ENCODE data around the gene APBA2. TPM values are rescaled to one million over a fixed set of nuclear protein-coding genes. Genes with fewer than 3 reads are reported as not detected.

The APBA2 gene
- total RNA-seq, 1 experiment from 2014 or later = 53.3 TPM

DNA sequence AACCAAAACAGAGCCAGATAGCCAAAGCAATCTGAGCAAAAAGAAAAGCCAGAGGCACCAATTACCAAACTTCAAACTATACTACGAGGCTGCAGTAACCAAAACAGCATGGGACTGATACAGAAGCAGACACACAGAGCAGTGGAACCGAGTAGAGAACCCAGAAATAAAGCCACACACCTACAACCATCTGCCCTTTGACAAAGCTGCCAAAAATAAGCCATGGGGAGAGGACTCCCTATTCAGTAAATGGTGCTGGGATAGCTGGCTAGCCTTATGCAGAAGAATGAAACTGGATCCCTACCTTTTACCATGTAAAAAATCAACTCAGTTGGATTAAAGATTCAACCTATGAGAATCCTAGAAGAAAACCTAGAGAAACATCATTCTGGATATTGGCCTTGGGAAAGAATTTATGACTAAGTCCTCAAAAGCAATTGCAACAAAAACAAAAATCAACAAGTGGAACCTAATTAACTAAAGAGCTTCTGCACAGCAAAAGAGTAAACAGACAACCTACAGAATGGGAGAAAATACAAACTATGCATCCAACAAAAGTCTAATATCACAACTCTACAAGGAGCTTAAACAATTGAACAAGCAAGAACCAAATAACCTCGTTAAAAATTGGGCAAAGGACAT lies 95.1 kb downstream of the APBA2 start:
- DNase-seq (ENCODE audit: low read depth in 1 of 2, low spot score in 2 of 2) = peak in 1 of 2 experiments; percentile 20
- Histone ChIP-seq H3K27me3 (replicated peaks) (no peaks in the 10 kb centered on the region), H3K4me3 (no peak overlapping the region), H3K27ac (peak overlapping the region; percentile 75), H3K36me3 (no peaks in the 10 kb centered on the region), H3K9me3 (replicated peaks) (no peaks in the 10 kb centered on the region), H3K4me1 (replicated peaks) (peaks cover 70% of the 10 kb centered on the region)

DNA sequence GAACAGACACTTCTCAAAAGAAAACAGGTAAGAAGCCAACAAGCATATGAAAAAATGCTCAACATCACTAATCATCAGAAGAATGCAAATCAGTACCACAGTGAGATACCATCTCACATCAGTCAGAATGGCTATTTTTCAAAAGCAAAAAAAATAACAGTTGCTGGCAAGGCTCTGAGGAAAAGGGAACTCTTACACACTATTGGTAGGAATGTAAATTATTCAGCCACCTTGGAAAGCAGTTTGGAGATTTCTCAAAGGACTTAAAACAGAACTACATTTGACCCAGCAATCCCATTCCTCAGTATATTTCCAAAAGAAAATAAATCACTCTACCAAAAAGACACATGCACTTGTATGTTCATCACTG lies 95.6 kb downstream of the APBA2 start:
- no peak overlapping the region for H3K4me3 ChIP-seq
- H3K27ac ChIP-seq = peak overlapping the region; percentile 75
- H3K27me3 ChIP-seq (replicated peaks) = no peaks in the 10 kb centered on the region
- no peaks in the 10 kb centered on the region for H3K36me3 ChIP-seq
- peaks cover 72% of the 10 kb centered on the region for H3K4me1 ChIP-seq (replicated peaks)
- H3K9me3 ChIP-seq (replicated peaks) = no peaks in the 10 kb centered on the region
- DNase-seq (ENCODE audit: low read depth in 1 of 2, low spot score in 2 of 2) = peak in 1 of 2 experiments; percentile 60

DNA sequence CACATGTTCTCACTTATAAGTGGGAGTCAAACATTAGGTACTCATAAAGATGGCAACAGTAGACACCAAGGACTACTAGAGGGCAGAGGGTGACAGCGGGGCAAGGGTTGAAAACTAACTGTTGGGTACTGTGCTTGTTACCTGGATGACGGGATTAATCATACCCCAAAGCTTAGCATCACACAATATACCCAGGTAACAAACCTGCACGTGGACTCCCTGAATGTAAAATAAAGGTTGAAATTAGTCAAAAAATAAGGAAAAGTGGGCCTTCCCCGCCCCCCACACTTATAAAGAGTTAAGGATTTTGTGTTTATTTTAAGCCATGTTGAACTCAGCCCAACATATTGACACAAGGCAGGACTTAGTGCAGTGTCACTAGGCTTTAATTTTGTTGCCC lies 96.1 kb downstream of the APBA2 start:
- Histone ChIP-seq H3K9me3 (replicated peaks) (no peaks in the 10 kb centered on the region), H3K36me3 (no peaks in the 10 kb centered on the region), H3K4me1 (replicated peaks) (peaks cover 67% of the 10 kb centered on the region), H3K4me3 (no peak overlapping the region), H3K27ac (peak overlapping the region; percentile 8; the same call in 1 of the 2 replicates), H3K27me3 (replicated peaks) (no peaks in the 10 kb centered on the region)
- DNase-seq (ENCODE audit: low read depth in 1 of 2, low spot score in 2 of 2) = no peak

DNA sequence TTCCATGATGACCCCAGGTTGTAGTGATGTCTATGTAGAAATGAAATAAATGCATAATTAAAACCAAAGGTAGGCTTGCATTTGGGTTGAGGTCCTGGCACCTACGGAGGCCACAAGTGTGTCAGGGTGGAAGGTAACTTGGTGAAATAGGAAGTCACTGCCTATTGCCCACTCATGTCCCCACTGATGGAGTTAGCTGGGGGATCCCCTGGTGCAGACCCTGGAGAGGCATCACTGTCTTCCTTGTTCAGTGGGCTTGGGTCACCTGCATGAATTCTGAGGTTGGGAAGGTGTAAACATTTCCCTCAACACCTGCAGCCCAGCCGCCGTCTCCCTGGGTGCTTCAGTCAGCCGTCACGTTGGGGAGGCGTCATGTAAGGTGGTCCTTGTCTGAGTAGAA lies 97.1 kb downstream of the APBA2 start:
- no peaks in the 10 kb centered on the region for H3K27me3 ChIP-seq (replicated peaks)

DNA sequence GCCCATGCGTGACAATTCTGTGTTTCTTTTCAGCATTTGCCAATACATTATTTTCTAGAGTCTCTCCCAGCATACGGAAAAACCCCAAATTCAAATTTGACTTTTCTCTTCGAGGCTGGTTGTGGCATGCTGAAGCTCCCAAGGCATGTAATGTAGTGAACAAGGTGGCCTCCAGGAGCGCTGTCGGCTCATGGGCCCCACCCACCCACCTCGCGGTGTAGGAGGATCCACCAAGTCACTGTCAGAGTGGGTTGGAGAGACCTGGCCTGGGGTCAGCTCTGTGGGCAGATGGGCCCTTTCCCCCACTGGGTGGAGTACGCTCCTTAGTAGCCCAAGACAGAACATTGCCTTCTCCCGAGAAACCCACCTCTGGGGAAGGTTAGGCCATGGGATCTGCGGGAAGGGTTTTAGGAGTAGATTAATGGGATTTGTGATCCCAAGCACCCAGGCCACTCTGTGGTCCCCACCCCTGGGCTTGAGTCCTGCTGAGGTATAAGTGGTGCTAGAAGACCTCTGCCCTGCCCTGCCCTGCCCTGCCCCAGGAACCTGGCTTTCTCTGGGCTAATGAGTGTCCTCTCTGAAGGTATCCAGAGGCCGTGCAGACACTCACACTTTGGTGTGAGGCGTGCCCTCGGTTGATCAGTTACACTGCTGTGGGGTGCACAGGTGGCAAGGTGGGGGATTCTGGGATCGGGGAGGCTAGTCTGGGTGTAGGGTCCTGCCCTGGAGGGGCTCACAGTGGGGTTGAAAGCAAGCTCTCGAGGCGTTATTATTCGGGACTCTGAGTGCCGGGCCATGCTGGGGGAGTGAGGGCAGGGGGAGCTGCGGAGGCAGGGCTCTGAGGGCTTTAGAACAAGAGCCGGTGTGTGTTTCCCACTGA lies 97.9 kb downstream of the APBA2 start:
- H3K4me1 ChIP-seq (replicated peaks) = peaks cover 50% of the 10 kb centered on the region
- no peaks in the 10 kb centered on the region for H3K36me3 ChIP-seq
- no peaks in the 10 kb centered on the region for H3K9me3 ChIP-seq (replicated peaks)
- no peaks in the 10 kb centered on the region for H3K27me3 ChIP-seq (replicated peaks)
- H3K27ac ChIP-seq = no peak overlapping the region
- DNase-seq (ENCODE audit: low read depth in 1 of 2, low spot score in 2 of 2) = no peak
- H3K4me3 ChIP-seq = no peak overlapping the region

More for the DNA sequence above, 97.1 kb downstream of the APBA2 start:
- H3K4me3 ChIP-seq = no peak overlapping the region
- no peaks in the 10 kb centered on the region for H3K36me3 ChIP-seq
- peaks cover 58% of the 10 kb centered on the region for H3K4me1 ChIP-seq (replicated peaks)
- H3K27ac ChIP-seq = no peak overlapping the region
- DNase-seq (ENCODE audit: low read depth in 1 of 2, low spot score in 2 of 2) = no peak
- H3K9me3 ChIP-seq (replicated peaks) = no peaks in the 10 kb centered on the region

DNA sequence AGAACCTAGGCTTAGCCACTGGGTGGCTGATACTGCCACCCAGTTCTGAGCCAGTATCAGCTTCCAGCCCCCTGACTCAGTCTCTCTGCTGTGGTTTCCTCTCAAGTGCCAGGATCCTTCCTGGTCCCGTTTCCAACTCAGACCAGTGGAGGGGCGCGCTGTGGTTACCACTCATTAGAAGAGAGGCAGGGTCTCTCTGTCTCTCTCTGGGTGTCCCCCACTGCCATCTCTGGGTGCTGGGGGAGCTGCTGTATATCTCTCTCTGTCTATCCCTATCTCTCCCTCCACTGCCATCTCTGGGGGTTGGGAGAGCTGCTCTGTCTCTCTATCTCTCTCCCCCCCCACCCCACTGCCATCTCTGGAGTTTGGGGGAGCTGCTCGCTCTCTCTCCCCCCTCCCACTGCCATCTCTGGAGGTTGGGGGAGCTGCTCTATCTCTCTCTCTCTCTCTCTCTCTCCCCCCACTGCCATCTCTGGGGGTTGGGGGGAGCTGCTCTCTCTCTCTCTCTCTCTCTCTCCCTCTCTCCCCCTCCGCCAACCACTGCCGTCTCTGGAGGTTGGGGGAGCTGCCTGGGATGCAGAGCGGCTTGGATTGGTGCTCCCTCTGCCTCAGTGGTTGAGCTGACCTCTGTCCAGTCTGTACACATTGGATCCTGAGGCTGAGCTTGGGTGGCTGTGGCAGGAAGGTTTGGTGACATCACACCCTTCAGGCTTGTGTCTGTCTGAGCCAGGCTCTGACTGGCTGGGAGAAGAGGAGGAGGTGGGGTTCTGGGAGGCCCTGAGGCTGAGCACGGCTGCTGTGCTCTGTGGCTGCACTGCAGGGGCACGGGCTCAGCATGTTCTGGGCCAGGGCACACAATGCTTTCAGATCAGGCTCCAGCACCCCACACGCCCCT lies 98.9 kb downstream of the APBA2 start:
- no peaks in the 10 kb centered on the region for H3K36me3 ChIP-seq
- H3K9me3 ChIP-seq (replicated peaks) = no peaks in the 10 kb centered on the region
- H3K4me3 ChIP-seq = no peak overlapping the region
- no peaks in the 10 kb centered on the region for H3K27me3 ChIP-seq (replicated peaks)
- H3K4me1 ChIP-seq (replicated peaks) = peaks cover 48% of the 10 kb centered on the region
- H3K27ac ChIP-seq = peak overlapping the region; percentile 47
- DNase-seq (ENCODE audit: low read depth in 1 of 2, low spot score in 2 of 2) = peak; percentile 74 to 80

DNA sequence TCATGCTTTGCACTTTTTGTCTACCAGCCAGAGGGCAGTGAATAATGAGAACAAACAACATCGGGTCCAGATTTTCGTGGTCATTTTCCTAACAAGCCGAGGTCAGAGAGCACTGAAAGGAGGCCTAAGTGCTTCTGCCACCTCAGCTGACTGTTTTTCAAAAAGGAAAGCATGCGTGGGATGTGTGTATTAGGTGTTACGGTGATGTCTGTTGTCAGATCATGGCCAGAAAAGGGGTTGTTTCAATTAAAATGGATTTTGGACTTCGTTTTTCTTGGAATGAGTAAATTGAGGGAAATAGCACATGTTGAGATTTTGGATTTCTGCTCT lies 99.5 kb downstream of the APBA2 start:
- Histone ChIP-seq H3K36me3 (no peaks in the 10 kb centered on the region), H3K4me1 (replicated peaks) (peaks cover 47% of the 10 kb centered on the region), H3K27me3 (replicated peaks) (no peaks in the 10 kb centered on the region), H3K9me3 (replicated peaks) (no peaks in the 10 kb centered on the region), H3K4me3 (no peak overlapping the region), H3K27ac (peak overlapping the region; percentile 47; the same call in 1 of the 2 replicates)
- DNase-seq (ENCODE audit: low read depth in 1 of 2, low spot score in 2 of 2) = no peak

DNA sequence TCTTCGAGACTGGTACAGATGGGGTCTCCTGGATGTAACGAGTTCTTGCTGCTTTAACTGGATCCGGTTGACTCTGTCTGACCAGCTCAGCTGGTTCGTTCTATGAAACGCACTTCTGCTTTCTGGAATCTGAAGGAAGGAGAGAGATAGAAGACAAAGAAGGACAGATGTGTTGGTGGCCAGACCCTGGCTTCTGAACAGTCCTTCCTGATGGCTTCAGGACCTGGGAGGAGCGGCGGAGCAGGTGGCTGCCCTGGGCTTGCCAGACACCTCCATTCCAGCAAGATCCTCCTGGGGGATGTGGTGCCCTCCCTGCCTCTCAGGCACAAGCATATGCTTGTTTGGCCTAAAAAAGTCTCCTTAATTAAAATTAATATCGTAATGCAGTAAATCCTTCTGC lies 99.9 kb downstream of the APBA2 start:
- Histone ChIP-seq H3K9me3 (replicated peaks) (no peaks in the 10 kb centered on the region), H3K4me1 (replicated peaks) (peaks cover 43% of the 10 kb centered on the region), H3K27me3 (replicated peaks) (no peaks in the 10 kb centered on the region), H3K4me3 (no peak overlapping the region), H3K27ac (no peak overlapping the region), H3K36me3 (no peaks in the 10 kb centered on the region)
- DNase-seq (ENCODE audit: low read depth in 1 of 2, low spot score in 2 of 2) = no peak

DNA sequence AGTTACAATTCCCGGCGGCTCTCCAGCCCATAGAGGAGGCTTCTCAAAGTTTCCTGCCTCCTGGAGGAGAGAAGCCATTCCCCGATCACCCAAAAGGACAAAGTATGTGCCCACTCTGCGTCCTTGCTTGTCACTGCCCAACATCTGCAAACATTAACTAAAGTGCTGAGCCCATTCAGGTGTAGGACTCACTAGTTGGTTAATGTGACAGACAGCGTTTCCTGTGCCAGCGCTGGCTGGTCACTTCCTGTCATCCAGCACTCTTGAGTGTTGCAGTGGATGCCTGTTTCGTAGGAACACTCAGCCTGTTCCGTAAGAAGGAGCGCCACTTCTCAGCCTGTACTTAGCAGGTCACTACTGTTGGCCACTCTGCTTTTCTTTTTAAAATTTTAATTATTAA lies 100.3 kb downstream of the APBA2 start:
- Histone ChIP-seq H3K4me3 (no peak overlapping the region), H3K4me1 (replicated peaks) (peaks cover 38% of the 10 kb centered on the region), H3K27ac (no peak overlapping the region), H3K27me3 (replicated peaks) (no peaks in the 10 kb centered on the region), H3K36me3 (no peaks in the 10 kb centered on the region), H3K9me3 (replicated peaks) (no peaks in the 10 kb centered on the region)
- DNase-seq (ENCODE audit: low read depth in 1 of 2, low spot score in 2 of 2) = no peak

DNA sequence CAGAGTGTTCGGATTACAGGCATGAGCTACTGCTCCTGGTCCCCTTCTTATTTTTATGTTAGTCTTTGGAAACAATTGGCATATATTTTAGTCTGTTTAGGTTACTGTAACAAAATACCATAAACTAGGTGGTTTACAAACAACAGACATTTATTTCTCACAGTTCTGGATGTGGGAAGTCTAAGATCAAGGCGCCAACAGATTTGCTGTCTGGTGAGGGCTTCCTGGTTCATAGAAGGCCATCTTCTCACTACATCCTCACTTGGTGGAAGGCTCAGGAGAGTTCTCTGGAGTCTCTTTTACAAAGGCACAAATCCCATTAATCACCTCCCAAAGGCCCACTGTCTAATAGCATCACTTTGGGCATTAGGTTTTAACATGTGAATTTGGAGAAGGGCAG lies 101.0 kb downstream of the APBA2 start:
- no peak for DNase-seq (ENCODE audit: low read depth in 1 of 2, low spot score in 2 of 2)
- no peaks in the 10 kb centered on the region for H3K27me3 ChIP-seq (replicated peaks)
- no peaks in the 10 kb centered on the region for H3K36me3 ChIP-seq
- H3K9me3 ChIP-seq (replicated peaks) = no peaks in the 10 kb centered on the region
- no peak overlapping the region for H3K27ac ChIP-seq
- H3K4me3 ChIP-seq = no peak overlapping the region
- peaks cover 32% of the 10 kb centered on the region for H3K4me1 ChIP-seq (replicated peaks)

DNA sequence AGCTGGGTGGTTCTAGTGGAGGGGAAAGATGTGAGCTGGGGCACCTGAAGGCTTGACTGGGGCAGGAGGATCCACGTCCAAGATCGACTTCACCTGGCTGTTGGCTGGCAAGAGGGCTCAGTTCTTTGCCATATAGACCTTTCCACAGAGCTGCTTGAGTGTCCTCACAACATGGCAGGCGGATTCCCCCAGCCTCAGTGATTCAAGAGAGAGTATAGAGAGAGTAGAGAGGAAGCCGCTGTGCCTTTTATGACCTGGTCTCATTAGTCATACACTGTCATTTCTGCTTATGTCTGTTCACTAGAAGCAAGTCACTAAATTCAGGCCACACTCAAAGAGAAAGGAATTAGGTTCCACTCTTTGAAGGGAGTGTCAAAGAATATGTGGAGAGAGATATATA lies 101.6 kb downstream of the APBA2 start:
- no peak for DNase-seq (ENCODE audit: low read depth in 1 of 2, low spot score in 2 of 2)
- Histone ChIP-seq H3K27me3 (replicated peaks) (no peaks in the 10 kb centered on the region), H3K9me3 (replicated peaks) (no peaks in the 10 kb centered on the region), H3K4me3 (no peak overlapping the region), H3K36me3 (no peaks in the 10 kb centered on the region), H3K4me1 (replicated peaks) (peaks cover 31% of the 10 kb centered on the region), H3K27ac (no peak overlapping the region)

DNA sequence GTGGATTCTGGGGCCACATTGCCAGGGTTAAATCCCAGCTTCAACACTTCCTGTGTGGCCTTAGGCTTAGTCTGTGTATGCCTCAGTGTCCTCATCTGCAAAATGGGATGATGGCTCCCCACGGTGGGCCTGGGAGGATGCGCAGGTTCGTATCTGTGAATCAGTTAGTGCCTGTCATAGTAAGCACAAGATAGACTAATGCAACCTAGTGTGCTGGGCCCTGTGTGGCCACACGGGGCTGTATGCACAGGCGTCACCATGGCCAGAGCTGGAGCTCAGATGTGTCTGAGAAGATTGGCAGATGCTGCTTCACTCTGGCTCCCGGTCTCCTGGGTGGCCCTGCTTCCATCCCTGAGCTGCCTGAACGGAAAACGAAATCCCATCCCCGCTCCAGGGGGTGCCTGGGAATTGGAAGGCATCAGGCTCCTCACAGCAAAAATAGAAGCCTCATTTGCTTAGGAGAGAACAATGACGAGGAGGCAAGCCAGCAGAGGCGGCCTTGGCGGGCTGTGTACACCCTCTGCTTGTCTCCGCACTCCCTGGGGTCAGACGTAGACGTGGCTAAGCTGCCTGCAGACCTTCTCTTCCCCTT lies 103.6 kb downstream of the APBA2 start:
- peak; percentile 71 to 84 for DNase-seq (ENCODE audit: low read depth in 1 of 2, low spot score in 2 of 2)
- Histone ChIP-seq H3K4me1 (replicated peaks) (peaks cover 30% of the 10 kb centered on the region), H3K36me3 (no peaks in the 10 kb centered on the region), H3K9me3 (replicated peaks) (no peaks in the 10 kb centered on the region), H3K4me3 (no peak overlapping the region), H3K27me3 (replicated peaks) (no peaks in the 10 kb centered on the region), H3K27ac (peak overlapping the region; percentile 47)

DNA sequence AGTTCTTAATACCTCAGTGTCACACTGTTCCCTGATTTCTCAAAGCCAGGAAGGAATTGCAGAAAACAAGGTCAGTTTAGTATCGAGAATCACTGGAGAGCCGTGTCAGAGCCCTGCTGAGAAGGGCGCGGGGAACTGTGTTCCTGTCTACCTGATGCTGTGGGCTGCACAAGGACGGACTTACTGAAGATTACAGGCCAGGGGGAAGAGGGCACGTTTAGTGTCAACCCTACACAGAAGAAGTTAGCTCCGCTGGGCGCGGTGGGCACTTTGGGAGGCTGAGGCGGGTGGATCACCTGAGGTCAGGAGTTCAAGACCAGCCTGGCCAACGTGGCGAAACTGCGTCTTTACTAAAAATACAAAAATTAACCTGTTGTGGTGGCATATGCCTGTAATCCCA lies 104.1 kb downstream of the APBA2 start:
- no peak for DNase-seq (ENCODE audit: low read depth in 1 of 2, low spot score in 2 of 2)

More for the DNA sequence above, 104.1 kb downstream of the APBA2 start:
- H3K9me3 ChIP-seq (replicated peaks) = no peaks in the 10 kb centered on the region
- H3K4me1 ChIP-seq (replicated peaks) = peaks cover 25% of the 10 kb centered on the region
- H3K27ac ChIP-seq = peak overlapping the region; percentile 47
- H3K36me3 ChIP-seq = no peaks in the 10 kb centered on the region
- no peaks in the 10 kb centered on the region for H3K27me3 ChIP-seq (replicated peaks)
- no peak overlapping the region for H3K4me3 ChIP-seq
